Lower leg skin (tissue), 3 donors: Measurements from ENCODE around the gene OR4D1.

Source experiments
- CTCF ChIP-seq, 3 donors: fragments of 450-650 bp; IDR thresholded peaks; one replicate each; pipeline ENCODE4 v1.5.1; 2016; ENCODE audit warnings: antibody characterized with exemption in 3 of 3, mild to moderate bottlenecking in 3 of 3, moderate library complexity in 2 of 3
- POLR2A ChIP-seq, 2 donors: fragments of 450-650 bp; IDR thresholded peaks; one replicate each; pipeline ENCODE4 v1.6.1; 2016 to 2017; ENCODE audit warnings: antibody characterized with exemption in 2 of 2, mild to moderate bottlenecking in 1 of 2, moderate library complexity in 1 of 2

DNA sequence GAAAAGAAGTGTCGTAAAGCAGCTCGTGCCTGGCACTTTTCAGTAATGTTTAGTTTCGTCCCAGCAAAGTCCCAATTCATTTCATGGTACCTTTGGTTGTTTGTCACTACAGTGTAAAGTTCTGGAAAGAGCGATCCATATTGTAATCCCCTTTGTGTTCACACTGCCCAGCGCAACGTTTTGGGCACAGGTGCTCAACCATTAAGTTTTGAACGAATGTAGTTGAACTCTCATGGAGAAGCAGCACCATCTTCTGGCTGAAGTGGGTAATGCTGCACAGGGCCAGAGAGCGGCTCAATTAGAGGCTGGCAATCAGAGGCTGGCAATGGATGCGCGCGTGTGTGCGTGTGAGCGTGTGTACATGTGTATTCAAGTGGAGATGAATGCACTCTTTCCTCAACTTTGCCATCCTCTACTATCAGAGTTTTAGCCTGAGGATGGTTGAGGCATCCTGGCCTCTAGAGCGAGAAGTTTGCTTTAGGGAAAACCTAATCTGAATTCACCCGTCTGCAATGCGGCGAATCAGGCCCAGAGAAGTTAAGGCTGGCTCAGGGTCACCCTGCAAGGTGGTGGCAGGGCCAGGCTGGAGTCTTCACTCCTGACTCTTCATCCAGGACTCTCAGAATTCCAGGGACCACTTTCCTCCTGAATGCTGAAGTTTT lies 35.1 kb upstream of the OR4D1 start:
- TF ChIP-seq CTCF (IDR thresholded peaks at IDR 0.05) (peak in 2 of 3 donors; percentile 81 to 87), POLR2A (IDR thresholded peaks at IDR 0.05) (no peak)
